Natural killer cell treated with Interleukin-12 subunit alpha and Interleukin-12 subunit beta and Interleukin-15 and Interleukin-18, amount 100 ng/mL, for 72 hours (primary cell): ENCODE results near the gene TPD52L2. TPM values are rescaled to one million over a fixed set of nuclear protein-coding genes. Genes with fewer than 3 reads are reported as not detected.
A peak's percentile ranks its signal among the peaks of the same experiment; 100 is the strongest.

Experiments used
- ATAC-seq, 2 donors: fragments of 150-1000 bp; cut with Tn5 transposase in 1 of 2; sonication (Bioruptor Pico), chemical (Tn5 transposase) in 1 of 2; 2 replicates each; pipeline ENCODE4 v1.10.0; 2021
- DNase-seq: peaks from one replicate; pipeline ENCODE4 v3.0.0; 2022; ENCODE audit warnings: low spot score
- H3K27ac Mint-ChIP-seq, 2 donors: 1 replicate in 1 of 2; 2 replicates in 1 of 2; pipeline ENCODE4 v1.8.0; 2022; ENCODE audit warnings: mixed read lengths in 2 of 2, mild to moderate bottlenecking in 1 of 2, moderate library complexity in 1 of 2
- H3K27me3 Mint-ChIP-seq, 2 donors: 1 replicate in 1 of 2; 2 replicates in 1 of 2; pipeline ENCODE4 v1.8.0; 2022; ENCODE audit warnings: mixed read lengths in 2 of 2
- H3K36me3 Mint-ChIP-seq: one replicate; pipeline ENCODE4 v1.8.0; 2022; ENCODE audit warnings: mixed read lengths
- H3K4me1 Mint-ChIP-seq, 2 donors: 1 replicate in 1 of 2; 2 replicates in 1 of 2; pipeline ENCODE4 v1.8.0; 2022; ENCODE audit warnings: low read depth in 2 of 2, mixed read lengths in 2 of 2, mild to moderate bottlenecking in 1 of 2
- H3K4me3 Mint-ChIP-seq: one replicate; pipeline ENCODE4 v1.8.0; 2022; ENCODE audit warnings: mixed read lengths
- H3K9me3 Mint-ChIP-seq: 2 replicates; pipeline ENCODE4 v1.8.0; 2022; ENCODE audit warnings: mixed read lengths
- total RNA-seq, 2 donors: library from RNA; stranded (reverse); gene quantifications; one replicate each; pipeline ENCODE4 v1.2.3, GENCODE V29; 2022

The TPD52L2 gene
- total RNA-seq = 10 to 100 TPM; 48.8 to 60.0 TPM

DNA sequence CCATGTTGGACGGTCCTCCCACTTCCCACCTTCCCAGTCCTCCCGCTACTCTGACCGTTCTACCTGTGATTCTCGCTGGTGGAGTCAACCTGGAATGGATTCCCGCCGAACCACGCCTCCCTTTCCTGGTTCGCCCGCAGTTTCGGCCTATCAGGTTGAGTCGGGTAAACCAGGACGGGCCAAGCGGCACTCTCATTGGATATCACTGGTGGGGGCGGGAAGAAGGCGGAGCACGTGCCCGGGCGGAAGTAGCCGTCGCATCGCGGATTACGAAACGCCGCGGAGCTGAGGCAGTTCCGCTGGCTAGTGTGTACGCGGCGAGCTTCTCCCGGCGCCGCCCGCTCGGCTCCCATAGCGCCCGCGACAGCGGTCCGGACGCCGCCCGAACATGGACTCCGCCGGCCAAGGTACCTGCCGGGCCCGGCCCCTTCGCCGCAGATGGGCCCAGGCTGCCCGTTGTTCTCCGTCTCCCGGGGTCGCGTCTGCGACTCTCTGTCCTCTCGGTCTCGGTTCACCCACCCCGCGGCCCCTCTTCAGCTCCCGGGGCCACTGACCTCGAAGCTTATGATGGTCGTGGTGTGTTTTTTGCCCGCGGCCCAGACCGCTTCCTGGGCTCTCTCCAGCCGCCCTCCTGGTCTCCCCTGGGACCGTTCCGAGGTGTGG lies at the start of gene TPD52L2:
Gene TPD52L2, plus strand, starts transcription at position 293 of the 663 bp plus-strand sequence. Its CDS starts 96 bp downstream, at position 389.
- Mint-ChIP-seq H3K27ac (peak within 1 kb of the TSS; percentile 92 to 94), H3K9me3 (no peaks in the 10 kb centered on the region), H3K36me3 (no peaks in the 10 kb centered on the region), H3K4me3 (peak within 1 kb of the TSS; percentile 94), H3K27me3 (no peaks in the 10 kb centered on the region), H3K4me1 (peaks cover 17 to 22% of the 10 kb centered on the region in 2 donors)
- ATAC-seq (peak; percentile 90 to 94), DNase-seq (peak; percentile 99)

- ATAC-seq (peak in 1 of 2 donors; percentile 25), DNase-seq (no peak)
- Mint-ChIP-seq H3K27me3 (no peaks in the 10 kb centered on the region), H3K36me3 (no peaks in the 10 kb centered on the region), H3K4me3 (no peak overlapping the region), H3K4me1 (peaks cover 0 to 8% of the 10 kb centered on the region in 2 donors), H3K27ac (peak overlapping the region in 1 of 2 donors; percentile 38), H3K9me3 (no peaks in the 10 kb centered on the region)
Observed at GRCh38 chr20:63815615-63816253, 49.3 kb upstream of the TPD52L2 start.

DNA sequence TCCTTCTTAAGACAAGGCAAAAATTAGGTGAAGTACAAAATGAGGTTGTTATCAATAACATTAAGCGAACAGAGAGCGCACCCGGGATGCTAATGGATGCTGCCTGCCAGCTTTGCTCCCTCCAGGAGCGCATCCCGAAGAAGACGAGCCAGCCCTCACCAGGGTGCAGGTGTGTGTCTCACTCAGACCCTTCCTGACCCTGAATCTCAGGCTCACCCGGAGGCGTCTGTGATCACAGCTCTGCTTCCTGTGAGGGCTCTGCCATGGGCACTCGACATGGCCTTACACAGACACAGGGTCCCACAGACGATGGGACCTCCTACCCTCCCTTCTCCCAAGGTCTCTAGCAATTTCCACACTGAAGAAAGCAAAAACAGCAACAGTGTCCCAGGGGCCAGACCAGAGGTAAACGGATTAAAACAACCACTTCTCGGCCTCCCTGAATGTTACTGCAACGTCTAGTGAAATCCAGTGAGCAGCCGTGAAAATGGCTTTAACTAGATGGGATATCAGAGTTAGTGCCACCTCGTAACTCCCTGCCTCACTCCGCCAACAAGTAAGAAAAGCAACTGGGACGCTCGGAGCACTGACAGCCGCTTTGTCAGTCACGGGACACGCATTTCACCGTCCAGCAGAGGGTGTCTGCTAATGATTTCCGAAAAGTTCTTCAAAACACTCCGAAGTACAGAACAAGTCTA lies 45.7 kb upstream of the TPD52L2 start:
- no peak for DNase-seq
- Mint-ChIP-seq H3K27me3 (peaks cover 4 to 6% of the 10 kb centered on the region in 2 donors), H3K9me3 (no peaks in the 10 kb centered on the region), H3K4me1 (peaks cover 0 to 8% of the 10 kb centered on the region in 2 donors), H3K27ac (no peak overlapping the region), H3K4me3 (no peak overlapping the region), H3K36me3 (no peaks in the 10 kb centered on the region)
- ATAC-seq = no peak

DNA sequence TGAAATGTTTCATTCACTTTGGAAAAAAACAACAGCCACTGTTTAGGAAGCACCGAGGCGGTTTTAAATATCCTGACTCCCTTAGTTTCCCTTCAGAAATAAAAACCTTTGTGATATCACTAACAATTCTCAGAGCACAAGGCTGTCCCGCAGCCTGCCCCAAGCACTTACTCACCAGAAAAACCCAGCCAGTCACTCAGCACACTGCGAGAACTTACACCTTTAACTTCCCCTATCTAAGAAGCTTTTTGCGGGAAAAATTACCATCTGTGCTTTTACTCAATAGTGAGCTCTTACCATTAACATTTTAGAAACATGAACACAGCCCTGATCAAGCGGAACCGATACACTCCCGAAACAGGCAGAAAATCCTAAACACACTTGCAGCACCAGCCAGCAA lies 43.3 kb upstream of the TPD52L2 start:
- ATAC-seq = no peak
- no peak overlapping the region for H3K4me3 Mint-ChIP-seq
- no peak for DNase-seq
- no peak overlapping the region for H3K27ac Mint-ChIP-seq
- no peaks in the 10 kb centered on the region for H3K4me1 Mint-ChIP-seq
- peaks cover 12 to 16% of the 10 kb centered on the region in 2 donors for H3K27me3 Mint-ChIP-seq
- H3K36me3 Mint-ChIP-seq = no peaks in the 10 kb centered on the region
- H3K9me3 Mint-ChIP-seq = no peaks in the 10 kb centered on the region

GRCh38 chr20:63822276-63822696 lies 42.8 kb upstream of the TPD52L2 start:
- DNase-seq (no peak), ATAC-seq (no peak)
- no peaks in the 10 kb centered on the region for H3K9me3 Mint-ChIP-seq
- H3K4me1 Mint-ChIP-seq = no peaks in the 10 kb centered on the region
- H3K27me3 Mint-ChIP-seq = peaks cover 12 to 16% of the 10 kb centered on the region in 2 donors
- no peak overlapping the region for H3K4me3 Mint-ChIP-seq
- H3K27ac Mint-ChIP-seq = no peak overlapping the region
- no peaks in the 10 kb centered on the region for H3K36me3 Mint-ChIP-seq

DNA sequence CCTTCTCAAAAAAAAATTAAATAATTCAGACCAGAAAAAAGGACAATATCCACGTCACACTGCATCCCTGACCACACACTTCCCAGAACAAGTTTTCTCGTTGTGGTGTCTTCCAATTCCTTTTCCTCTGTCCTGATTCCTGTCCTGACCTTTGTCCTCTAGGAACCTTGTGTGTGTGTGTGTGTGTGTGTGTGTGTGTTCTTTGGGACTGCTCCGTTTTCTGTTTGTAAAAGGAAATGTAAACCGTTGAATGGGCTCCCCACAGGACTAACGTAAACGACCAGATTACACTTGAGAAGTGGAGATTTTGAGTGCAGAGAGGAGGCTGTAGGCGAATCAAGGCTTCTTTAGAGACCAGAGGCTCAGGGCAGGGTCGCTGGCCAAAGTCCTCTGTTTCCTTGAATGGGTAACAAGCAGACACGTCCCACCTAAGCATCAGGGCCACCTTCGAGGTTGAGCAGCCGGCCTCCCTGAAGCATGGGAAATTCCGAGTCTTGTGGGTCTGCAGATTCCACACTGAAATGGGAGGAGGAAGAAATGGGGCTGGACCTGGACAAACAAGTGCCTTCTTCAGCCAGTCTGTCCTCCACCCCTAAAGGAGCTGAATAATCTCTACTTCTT lies 41.3 kb upstream of the TPD52L2 start:
- Mint-ChIP-seq H3K4me3 (no peak overlapping the region), H3K36me3 (no peaks in the 10 kb centered on the region), H3K27me3 (peaks cover 16% of the 10 kb centered on the region in 2 donors), H3K9me3 (no peaks in the 10 kb centered on the region), H3K4me1 (no peaks in the 10 kb centered on the region), H3K27ac (no peak overlapping the region)
- DNase-seq = no peak
- no peak for ATAC-seq

GRCh38 chr20:63825331-63826118 lies 39.5 kb upstream of the TPD52L2 start:
- Mint-ChIP-seq H3K4me1 (peaks cover 7 to 10% of the 10 kb centered on the region in 2 donors), H3K27ac (no peak overlapping the region), H3K27me3 (peaks cover 25 to 32% of the 10 kb centered on the region in 2 donors), H3K36me3 (peaks cover 6% of the 10 kb centered on the region), H3K4me3 (no peak overlapping the region), H3K9me3 (no peaks in the 10 kb centered on the region)
- DNase-seq (no peak), ATAC-seq (no peak)

DNA sequence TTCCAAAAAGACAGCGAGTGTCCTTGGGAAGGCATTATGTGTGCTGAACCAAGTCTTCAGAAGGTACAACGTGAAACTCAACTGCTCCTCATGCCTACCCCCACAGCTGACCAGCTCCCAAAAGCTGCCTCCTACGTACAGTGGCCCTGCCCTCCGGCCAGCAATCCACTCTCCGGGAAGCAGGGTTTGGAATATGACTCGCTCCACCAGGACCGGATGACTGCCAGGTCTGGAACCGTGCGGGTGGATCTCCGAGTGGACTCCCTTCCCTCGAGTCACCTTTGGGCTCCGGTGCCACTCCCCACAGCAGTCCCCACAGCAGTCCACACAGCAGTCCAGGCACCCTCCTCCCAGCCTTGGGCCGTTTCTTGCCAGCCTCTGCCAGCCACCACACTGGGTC lies 38.3 kb upstream of the TPD52L2 start:
- Mint-ChIP-seq H3K27ac (no peak overlapping the region), H3K9me3 (no peaks in the 10 kb centered on the region), H3K36me3 (peaks cover 6% of the 10 kb centered on the region), H3K4me3 (no peak overlapping the region), H3K4me1 (peaks cover 7 to 10% of the 10 kb centered on the region in 2 donors), H3K27me3 (peaks cover 25 to 32% of the 10 kb centered on the region in 2 donors)
- no peak for ATAC-seq
- DNase-seq = no peak

GRCh38 chr20:63828124-63828523 lies 36.9 kb upstream of the TPD52L2 start:
- Mint-ChIP-seq H3K4me1 (peaks cover 7 to 10% of the 10 kb centered on the region in 2 donors), H3K27me3 (peaks cover 25 to 32% of the 10 kb centered on the region in 2 donors), H3K36me3 (peaks cover 6% of the 10 kb centered on the region), H3K27ac (no peak overlapping the region), H3K9me3 (no peaks in the 10 kb centered on the region), H3K4me3 (no peak overlapping the region)
- ATAC-seq = no peak
- DNase-seq = no peak

DNA sequence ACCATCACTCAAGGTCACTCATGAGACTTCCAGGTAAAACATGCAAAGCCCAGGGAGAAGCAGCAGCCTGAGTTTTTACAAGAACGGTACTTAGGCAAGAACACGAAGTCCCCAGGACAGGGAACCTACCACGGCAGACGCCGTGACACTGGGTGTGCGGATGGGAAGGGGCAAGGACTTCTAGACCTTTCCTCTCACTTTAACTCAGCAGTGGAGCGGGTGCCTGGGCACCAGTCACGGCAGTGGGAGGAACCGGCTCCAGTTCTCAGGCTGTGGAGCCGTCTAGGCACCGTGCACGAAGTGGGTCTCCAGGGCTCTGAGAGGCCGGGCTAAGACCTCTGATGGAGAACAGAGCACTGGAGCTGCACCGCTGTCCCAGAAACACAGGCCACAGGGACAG lies 36.5 kb upstream of the TPD52L2 start:
- no peak for DNase-seq
- ATAC-seq = no peak
- Mint-ChIP-seq H3K9me3 (no peaks in the 10 kb centered on the region), H3K4me3 (no peak overlapping the region), H3K36me3 (peaks cover 6% of the 10 kb centered on the region), H3K4me1 (peaks cover 7 to 10% of the 10 kb centered on the region in 2 donors), H3K27ac (no peak overlapping the region), H3K27me3 (peaks cover 24 to 30% of the 10 kb centered on the region in 2 donors)

- DNase-seq (no peak), ATAC-seq (no peak)
- H3K9me3 Mint-ChIP-seq = no peaks in the 10 kb centered on the region
- H3K4me1 Mint-ChIP-seq = peaks cover 7 to 10% of the 10 kb centered on the region in 2 donors
- peaks cover 21 to 26% of the 10 kb centered on the region in 2 donors for H3K27me3 Mint-ChIP-seq
- no peak overlapping the region for H3K4me3 Mint-ChIP-seq
- peaks cover 6% of the 10 kb centered on the region for H3K36me3 Mint-ChIP-seq
- no peak overlapping the region for H3K27ac Mint-ChIP-seq
Observed at GRCh38 chr20:63828951-63829350, 36.1 kb upstream of the TPD52L2 start.

DNA sequence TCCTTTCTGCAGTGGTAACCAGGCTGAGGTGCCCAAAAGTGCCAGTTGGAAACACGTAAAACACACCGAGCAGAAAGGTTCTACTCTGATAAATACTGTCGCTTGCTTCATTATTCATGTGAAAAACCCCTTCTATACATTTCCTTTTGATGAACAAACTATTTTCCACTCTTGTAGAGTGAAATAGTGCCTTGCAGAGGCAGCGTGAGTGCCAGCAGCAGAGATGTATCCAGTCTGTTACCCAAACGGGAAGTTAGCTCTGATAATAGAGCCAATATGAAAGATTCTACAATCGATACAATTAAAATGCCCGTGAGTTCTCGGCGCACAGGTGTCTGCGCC lies 35.5 kb upstream of the TPD52L2 start:
- Mint-ChIP-seq H3K9me3 (no peaks in the 10 kb centered on the region), H3K36me3 (peaks cover 6% of the 10 kb centered on the region), H3K27me3 (peaks cover 21 to 26% of the 10 kb centered on the region in 2 donors), H3K4me1 (peaks cover 7 to 10% of the 10 kb centered on the region in 2 donors), H3K4me3 (peak overlapping the region; percentile 93), H3K27ac (peak overlapping the region; percentile 12 to 68)
- no peak for ATAC-seq
- no peak for DNase-seq
